GM19240 (cell line): ENCODE measurements around the gene CACNA2D2.

Experiments used
- DNase-seq: peaks from one replicate; pipeline ENCODE4 v3.0.0; 2011; ENCODE audit warnings: low spot score; ENCODE audit not compliant: insufficient read length

Gene CACNA2D2

GRCh38 chr3:50351323-50351697 lies 152.1 kb downstream of the CACNA2D2 start:
- no peak for DNase-seq

DNA sequence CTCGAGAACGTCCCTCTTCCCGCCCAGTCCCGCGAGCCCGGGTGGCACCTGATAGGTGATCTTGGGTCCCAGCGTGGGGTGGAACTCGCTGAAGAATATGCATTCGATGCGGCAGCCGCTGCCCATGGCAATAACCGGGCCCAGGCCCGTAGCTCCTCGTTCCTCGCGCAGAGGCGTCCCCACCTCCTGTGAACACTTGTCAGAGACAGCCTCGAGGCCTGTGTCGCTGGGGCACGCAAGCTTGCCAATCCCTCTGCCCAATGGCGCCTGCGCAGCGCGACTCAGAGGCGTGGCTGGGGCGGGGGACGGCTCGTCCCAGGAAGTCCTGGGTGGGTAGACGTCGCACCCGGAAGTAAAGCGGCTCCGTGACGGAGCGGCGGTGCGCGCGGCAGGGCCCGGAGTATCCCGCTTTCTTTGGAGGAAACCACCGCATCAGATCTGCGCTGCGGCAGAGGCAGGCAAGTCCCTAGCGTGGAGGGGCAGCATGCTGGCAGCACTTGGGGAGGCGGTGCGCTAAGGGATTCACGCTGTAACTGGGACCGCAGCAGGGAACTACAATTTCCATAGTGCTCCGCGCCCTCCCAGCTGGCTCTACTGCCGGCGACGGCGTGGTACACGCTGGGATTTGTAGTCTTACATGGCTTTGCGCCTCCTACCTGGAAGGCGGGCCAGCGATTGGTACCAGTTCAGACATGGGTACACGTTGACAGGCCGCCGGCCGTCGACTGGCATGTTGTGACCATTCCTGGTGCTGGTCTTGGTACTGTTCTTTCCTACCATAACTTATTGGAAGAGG lies 152.7 kb downstream of the CACNA2D2 start, which contains the start of the genes CYB561D2 and NPRL2:
Gene CYB561D2, plus strand, starts transcription at position 336 of the 796 bp plus-strand sequence. CDS start 572 bp downstream, outside the sequence.
Gene NPRL2, minus strand, starts transcription at position 249 of the 796 bp plus-strand sequence. Its CDS starts 123 bp downstream, at position 126.
- peak; percentile 97 for DNase-seq

GRCh38 chr3:50350213-50350526 lies 153.3 kb downstream of the CACNA2D2 start:
- no peak for DNase-seq

DNA sequence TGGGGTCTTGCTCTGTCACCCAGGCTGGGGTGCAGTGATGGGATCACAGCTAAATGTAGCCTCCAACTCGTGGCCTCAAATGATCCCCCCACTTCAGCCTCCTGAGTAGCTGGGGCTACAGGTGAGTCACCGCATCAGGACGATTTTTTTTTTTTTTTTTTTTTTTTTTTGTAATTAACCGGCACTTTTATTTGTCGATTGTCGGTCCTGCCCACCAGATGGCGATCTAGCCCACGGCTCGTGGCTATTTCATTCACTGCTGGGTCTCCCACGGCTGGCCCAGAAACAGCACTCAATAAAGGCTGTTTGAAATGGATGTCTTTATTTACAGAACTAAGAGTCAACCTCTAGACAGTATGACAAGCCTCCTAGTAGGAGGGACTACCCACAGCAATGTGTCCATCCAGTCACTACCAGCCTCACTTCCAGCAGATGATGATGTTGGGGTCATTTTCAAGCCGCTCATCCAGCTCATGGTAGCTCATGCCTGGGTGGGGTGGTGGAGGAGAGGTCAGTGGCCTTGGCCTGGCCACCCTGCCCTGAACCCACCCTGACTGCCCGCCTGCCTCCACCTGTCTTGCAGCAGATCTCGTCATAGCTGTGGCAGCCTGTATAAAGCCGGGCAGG lies 156.1 kb downstream of the CACNA2D2 start:
- no peak for DNase-seq

DNA sequence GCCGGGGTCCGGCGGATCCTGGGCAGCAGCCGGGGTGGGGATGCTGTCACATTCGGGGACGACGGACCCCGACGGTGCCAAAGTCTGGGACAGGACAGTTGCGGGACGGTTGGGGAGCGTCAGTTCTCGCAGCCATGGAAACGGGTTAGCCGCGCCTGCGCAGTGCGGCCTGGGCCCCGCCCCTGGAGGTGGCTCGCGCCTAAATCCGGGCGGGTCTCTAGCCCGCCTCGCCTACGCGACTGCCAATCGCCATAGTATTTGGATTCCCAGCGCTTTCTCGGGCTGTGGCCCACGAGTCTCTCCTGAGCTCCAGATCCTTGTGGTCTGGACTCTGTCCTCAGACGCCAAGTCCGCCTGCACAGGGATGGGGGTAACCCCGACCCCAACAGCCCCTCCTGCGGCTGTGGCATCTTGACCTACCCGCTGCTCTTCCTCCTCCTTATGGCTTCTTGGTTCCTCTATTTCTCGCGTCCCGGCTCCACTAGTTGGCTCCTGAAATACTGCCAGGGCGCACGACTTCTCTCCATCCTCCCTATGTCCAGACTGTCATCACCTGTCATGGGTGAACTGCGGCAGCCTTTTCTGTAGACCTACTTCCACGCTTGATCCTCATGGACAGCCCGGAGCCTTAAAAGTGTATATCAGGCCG lies 157.7 kb downstream of the CACNA2D2 start, which contains the start of gene ZMYND10:
Gene ZMYND10, minus strand, starts transcription at position 147 of the 649 bp plus-strand sequence. CDS start 153 bp downstream, outside the sequence.
- peak; percentile 51 for DNase-seq

DNA sequence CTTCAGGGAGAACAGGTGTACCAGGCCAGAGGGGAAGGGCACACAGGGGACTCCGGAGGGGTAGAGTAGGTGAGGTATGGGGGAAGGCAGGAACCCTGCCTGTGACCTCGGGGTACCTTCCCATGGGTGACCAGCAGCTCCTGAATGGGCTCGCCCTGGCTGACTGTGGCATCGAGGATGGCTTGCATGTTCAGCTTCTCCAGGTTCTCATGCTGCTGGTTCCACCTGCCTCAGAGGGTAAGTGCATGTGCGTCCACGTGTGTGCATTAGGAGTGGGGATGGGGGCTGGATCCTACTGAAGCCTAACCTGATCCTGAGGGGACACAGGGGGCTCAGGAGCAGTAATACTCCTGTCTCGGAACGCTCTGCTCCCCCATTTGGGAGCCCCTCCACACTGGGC lies 158.4 kb downstream of the CACNA2D2 start:
- no peak for DNase-seq

DNA sequence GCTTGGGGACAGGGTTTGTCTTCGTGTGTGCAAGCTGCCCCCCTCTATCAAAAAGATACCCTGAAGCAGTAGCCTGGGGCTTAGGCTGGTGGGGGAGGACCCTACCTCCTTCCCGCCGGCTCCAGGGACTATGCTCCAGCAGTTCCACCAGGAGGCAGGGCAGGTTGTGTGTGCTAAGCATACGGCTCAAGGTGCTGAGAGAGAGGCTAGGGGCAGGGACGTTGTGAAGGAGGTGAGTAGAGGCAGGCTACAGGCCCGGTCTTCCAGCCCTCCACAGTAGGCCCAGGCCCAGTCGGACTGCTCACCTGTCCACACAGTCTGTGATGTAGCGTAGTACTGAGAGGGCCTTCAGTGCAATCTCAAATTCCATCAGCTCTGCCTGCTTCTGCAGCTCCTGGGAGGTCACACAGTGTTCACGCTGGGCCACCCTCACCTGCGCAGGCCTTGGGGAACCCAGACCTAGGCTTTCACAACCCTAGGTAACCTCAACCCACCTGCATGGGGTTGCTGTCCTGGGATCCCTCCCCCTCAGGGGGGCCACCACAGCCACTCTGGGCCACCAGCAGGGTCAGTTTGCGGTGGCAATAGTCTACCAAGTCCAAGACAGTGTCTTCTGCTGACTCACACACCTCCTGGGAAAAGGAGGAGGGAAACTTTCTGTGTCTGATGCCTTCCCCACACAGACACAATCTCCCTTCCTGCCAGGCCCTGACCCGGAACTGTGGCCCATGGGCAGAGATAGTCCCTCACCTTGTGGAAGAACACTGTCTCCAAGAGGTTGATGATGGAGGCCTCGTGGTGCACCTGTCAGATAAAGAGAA lies 160.4 kb downstream of the CACNA2D2 start:
- DNase-seq: no peak

DNA sequence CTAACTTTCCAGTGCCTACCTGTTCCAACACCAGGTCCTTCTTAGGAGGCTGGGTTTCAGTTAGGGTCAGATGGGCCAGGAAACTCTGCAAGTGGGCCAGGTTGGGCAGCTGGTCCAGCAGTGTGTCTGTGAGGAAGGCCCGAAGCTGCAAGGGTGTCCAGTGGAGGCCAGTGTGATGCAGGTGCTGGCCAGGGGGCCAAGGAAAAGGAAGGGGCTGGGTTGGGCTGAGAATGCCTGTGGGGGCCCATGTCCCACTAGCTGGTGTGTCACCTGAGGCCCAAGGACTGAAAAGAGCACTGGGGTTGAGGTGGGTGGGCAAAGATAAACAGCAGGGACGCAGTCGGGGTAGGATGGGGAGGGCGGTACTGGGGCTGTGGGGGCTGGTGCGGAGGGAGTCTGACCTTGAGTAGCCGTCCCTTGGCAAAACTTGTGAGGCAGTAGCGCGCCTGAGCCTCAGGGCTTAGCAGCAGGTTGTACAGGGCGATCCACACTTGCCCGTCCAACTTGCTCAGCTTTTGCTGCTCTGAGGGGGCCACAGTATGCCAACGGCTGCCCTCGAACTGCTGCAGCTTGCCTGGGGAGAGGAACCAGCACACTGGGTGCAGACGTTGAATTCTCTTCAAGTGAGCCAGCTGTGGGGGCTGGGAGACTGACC lies 161.3 kb downstream of the CACNA2D2 start:
- no peak for DNase-seq

GRCh38 chr3:50341537-50341936 lies 161.9 kb downstream of the CACNA2D2 start:
- DNase-seq: no peak

DNA sequence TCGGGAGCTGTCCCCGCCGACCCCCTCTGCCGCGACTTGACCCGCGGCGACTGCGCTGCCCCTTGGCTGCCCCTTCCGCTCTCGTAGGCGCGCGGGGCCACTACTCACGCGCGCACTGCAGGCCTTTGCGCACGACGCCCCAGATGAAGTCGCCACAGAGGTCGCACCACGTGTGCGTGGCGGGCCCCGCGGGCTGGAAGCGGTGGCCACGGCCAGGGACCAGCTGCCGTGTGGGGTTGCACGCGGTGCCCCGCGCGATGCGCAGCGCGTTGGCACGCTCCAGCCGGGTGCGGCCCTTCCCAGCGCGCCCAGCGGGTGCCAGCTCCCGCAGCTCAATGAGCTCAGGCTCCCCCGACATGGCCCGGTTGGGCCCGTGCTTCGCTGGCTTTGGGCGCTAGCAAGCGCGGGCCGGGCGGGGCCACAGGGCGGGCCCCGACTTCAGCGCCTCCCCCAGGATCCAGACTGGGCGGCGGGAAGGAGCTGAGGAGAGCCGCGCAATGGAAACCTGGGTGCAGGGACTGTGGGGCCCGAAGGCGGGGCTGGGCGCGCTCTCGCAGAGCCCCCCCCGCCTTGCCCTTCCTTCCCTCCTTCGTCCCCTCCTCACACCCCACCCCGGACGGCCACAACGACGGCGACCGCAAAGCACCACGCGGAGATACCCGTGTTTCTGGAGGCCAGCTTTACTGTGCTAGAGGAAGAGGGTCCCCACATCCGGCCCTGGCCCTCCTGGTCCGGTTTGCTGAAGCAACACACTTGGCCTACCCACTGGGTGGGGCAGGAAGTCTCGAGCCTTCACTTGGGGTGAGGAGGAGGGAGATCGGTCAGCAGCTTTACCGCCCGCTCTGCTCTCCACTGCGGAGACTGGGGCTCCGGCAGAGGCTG lies 162.7 kb downstream of the CACNA2D2 start, which contains the start of gene RASSF1:
Gene RASSF1, minus strand, starts transcription at position 389 of the 882 bp plus-strand sequence. Its CDS starts 31 bp downstream, at position 358.
- DNase-seq: peak; percentile 51

DNA sequence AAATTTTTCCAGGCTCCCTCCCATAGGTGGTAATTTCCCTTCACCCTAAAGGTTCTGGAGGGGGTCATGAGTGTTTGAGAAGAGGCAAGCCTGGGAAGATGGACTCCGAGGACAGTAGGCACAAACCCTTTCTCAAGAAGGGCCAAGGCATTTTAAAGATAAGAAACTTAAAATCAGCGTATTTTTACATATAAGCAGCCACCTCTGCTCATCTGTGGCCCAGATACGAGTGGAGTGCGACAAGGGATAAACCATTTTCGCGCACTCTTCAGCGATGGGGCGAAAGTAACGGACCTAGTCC lies 163.3 kb downstream of the CACNA2D2 start:
- DNase-seq: no peak

GRCh38 chr3:50339485-50340146 lies 163.8 kb downstream of the CACNA2D2 start:
- no peak for DNase-seq

GRCh38 chr3:50338965-50339364 lies 164.5 kb downstream of the CACNA2D2 start:
- no peak for DNase-seq

DNA sequence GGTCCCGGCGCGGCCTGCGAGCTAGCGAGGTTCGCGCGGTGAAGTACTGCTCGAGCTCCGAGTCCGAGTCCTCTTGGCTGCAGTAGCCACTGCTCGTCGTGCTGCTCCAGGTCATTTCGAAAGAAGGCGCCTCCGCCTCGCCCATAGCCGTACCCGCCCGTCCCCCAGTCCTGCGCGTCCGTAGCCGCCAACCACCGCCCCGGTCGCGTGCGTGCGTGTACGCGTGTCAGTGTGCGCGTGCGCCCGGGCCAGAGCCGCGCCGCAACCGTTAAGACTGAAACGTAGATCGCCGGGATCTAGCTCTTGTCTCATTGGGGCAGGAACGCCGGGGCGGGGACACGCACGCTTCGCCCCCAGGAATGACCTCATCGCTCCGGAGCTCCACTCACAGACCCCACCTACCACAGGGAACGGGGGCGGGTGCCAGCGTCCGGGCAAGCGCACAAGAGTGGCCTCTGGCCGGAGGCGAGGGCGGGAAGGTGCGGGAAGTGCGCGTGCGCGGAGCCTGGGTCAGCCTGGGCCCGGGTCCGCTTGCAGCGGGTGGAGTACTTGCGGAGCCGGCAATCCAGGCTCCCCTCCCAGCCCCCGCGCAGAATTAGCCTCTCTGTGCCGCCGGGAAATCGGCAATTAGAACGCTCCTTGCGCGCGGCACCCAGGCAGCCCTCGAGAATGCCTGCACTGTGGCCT lies 166.1 kb downstream of the CACNA2D2 start:
- peak; percentile 96 for DNase-seq

GRCh38 chr3:50336452-50337174 lies 166.8 kb downstream of the CACNA2D2 start:
- DNase-seq: peak; percentile 30

GRCh38 chr3:50334339-50335075 lies 168.9 kb downstream of the CACNA2D2 start:
- DNase-seq: no peak

DNA sequence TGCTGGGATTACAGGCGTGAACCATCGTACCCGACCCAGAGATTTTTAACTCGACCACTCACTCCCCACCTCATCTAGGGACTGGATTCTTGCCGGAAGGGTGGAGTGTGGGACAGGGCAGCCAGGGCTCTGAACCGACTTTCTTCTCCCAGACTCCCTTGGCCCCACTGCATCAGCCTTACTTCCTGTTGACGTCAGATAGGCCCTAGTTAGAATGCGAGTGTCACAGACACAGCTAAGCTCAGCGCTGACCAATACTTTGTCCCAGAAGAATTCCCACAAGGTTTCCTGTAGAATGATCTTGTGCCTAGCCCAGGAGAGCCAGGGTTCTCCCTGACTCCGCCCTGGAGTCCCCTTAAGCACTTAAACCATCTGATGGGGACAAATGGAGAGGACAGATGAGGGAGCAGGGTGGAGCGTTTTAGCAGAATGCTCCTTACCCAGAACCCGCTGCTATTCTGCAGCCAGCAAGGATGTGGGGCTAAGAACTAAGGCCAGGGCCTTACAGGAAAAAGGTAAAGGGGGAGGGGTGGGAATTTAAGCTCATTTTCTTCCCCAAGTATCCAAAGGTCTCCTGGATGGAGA lies 169.6 kb downstream of the CACNA2D2 start:
- DNase-seq: no peak
